ENCODE results near the gene DYNLRB1.

DYNLRB1 gene

GRCh38 chr20:34574426-34574825 is 58.2 kb downstream of the DYNLRB1 start:
- H3K4me3 ChIP-seq (ENCODE audit: low read depth, low read length): no peak overlapping the region
- TF ChIP-seq, protein P1, sequence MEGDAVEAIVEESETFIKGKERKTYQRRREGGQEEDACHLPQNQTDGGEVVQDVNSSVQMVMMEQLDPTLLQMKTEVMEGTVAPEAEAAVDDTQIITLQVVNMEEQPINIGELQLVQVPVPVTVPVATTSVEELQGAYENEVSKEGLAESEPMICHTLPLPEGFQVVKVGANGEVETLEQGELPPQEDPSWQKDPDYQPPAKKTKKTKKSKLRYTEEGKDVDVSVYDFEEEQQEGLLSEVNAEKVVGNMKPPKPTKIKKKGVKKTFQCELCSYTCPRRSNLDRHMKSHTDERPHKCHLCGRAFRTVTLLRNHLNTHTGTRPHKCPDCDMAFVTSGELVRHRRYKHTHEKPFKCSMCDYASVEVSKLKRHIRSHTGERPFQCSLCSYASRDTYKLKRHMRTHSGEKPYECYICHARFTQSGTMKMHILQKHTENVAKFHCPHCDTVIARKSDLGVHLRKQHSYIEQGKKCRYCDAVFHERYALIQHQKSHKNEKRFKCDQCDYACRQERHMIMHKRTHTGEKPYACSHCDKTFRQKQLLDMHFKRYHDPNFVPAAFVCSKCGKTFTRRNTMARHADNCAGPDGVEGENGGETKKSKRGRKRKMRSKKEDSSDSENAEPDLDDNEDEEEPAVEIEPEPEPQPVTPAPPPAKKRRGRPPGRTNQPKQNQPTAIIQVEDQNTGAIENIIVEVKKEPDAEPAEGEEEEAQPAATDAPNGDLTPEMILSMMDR (conservative IDR thresholded peaks at IDR 0.05; ENCODE audit: low read depth, low read length): no peak
- no peak for DNase-seq (ENCODE audit: low read depth)

DNA sequence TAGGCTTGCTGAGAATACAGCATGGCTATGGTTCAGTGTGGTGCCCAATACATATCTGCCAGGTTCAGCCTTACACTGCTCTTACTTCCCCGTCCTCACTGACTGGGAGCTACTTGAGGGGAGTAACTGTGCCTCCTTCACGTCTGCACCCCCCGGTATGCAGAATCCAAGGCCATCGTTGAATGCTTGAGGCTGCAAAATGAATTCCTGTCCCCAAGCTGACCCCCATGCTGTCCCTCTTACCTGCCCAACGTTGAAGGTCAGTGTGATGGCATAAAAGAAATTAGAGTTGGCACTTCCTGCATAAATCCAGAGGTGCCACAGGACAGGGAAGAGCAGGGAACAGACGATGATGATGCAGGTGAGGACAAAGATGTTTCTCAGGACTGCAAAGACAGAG is 58.6 kb downstream of the DYNLRB1 start:
- DNase-seq (ENCODE audit: low read depth): no peak
- H3K4me3 ChIP-seq (ENCODE audit: low read depth, low read length): no peak overlapping the region
- TF ChIP-seq, protein P1 (conservative IDR thresholded peaks at IDR 0.05; ENCODE audit: low read depth, low read length): no peak

DNA sequence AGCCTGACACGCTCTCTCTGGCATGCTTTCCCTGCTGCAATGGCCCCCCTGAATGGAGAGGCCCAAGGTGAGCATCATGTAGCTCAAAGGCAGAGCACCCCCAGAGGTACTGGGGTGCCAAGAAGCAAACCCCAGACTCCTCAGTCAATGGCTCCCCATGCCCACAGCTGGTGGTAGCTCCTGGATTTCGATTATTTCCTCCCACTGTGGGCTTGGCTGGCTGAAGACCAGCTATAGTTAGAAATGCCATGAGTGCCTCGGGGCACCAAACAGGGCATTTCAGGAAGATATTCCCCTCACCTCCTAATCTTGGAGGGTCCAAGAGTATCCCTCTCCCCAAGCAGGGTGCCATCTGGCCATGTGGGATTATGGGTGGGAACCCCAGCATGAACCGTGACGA is 59.0 kb downstream of the DYNLRB1 start:
- TF ChIP-seq, protein P1 (conservative IDR thresholded peaks at IDR 0.05; ENCODE audit: low read depth, low read length): no peak
- H3K4me3 ChIP-seq (ENCODE audit: low read depth, low read length): no peak overlapping the region
- DNase-seq (ENCODE audit: low read depth): no peak

GRCh38 chr20:34575756-34576155 is 59.5 kb downstream of the DYNLRB1 start:
- H3K4me3 ChIP-seq (ENCODE audit: low read depth, low read length): no peak overlapping the region
- DNase-seq (ENCODE audit: low read depth): no peak
- TF ChIP-seq, protein P1 (conservative IDR thresholded peaks at IDR 0.05; ENCODE audit: low read depth, low read length): no peak

- no peak for DNase-seq (ENCODE audit: low read depth)
- TF ChIP-seq, protein P1 (conservative IDR thresholded peaks at IDR 0.05; ENCODE audit: low read depth, low read length): no peak
- H3K4me3 ChIP-seq (ENCODE audit: low read depth, low read length): no peak overlapping the region
Measured at GRCh38 chr20:34577061-34577460, 60.8 kb downstream of the DYNLRB1 start.

- H3K4me3 ChIP-seq (ENCODE audit: low read depth, low read length): no peak overlapping the region
- no peak for DNase-seq (ENCODE audit: low read depth)
- TF ChIP-seq, protein P1 (conservative IDR thresholded peaks at IDR 0.05; ENCODE audit: low read depth, low read length): no peak
Measured at GRCh38 chr20:34578025-34578424, 61.8 kb downstream of the DYNLRB1 start.

DNA sequence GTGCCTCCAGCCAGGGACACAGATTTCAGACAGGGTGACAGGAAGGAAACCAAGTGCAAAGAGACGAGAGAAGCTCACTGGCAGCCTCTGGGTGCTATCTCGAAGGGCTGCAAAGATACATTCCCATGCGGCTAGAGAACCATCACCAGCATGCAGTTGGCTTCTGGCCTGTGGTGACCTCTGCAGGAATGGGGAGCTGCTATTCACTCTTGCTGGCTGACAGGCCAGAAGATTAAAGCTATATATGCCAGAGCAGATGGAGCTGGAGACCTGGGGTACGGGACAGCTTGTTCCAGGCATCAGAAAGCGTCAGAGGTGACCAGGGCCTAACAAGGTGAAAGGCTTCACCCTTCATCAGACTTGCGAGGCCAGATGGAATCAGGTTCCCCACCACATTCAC is 62.3 kb downstream of the DYNLRB1 start:
- no peak for DNase-seq (ENCODE audit: low read depth)
- TF ChIP-seq, protein P1 (conservative IDR thresholded peaks at IDR 0.05; ENCODE audit: low read depth, low read length): no peak
- H3K4me3 ChIP-seq (ENCODE audit: low read depth, low read length): no peak overlapping the region
